Measurements from ENCODE around the gene KCNN2.

Gene KCNN2

DNA sequence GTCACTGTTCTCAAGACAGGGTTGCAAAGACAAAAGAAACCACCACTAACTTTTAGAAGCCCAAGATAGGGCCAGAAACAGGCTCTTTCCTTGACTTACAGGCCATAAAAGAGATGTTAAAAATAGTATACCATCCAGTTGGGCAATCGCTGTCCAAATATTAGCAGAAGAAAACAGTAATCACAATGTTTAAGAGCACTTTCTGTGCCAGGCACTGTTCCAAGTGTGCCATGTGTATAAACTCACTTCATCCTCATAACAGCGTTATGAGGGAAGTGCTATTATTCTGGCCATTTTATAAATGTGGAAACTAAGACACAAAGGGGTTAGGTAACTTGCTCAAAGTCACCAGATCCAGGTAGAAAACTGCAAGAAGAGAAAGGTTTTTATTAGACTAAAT lies 111.7 kb downstream of the KCNN2 start:
- DNase-seq (ENCODE audit: insufficient read length, low spot score) (no peak), FAIRE-seq (no peak)
- TF ChIP-seq CTCF (IDR thresholded peaks at IDR 0.05; ENCODE audit: insufficient read depth, missing control alignments), result no peak

DNA sequence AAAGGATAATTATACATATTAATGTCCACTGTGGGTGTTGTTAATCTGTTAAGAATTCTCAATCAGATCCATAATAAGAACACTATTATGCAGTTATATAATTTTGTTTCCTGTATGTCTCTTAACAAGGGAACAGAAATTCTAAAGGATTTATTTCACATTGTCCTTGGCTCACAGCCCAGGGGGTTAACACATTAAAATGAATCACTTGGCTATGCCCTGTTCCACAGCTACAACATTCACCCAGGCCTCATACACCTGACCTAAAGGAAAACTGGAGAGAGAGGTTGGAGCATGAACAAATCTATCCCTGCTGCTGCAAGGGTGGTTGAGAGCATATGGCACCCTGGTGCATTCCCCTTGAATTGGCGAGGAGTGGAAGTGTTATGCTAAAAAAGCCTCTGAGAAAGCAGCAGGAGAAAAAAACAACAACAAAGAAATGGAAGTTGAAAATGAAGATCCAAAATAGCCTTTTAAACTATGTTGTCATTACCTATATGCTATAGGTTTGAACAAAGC lies 116.0 kb downstream of the KCNN2 start:
- no peak for FAIRE-seq
- no peak for DNase-seq (ENCODE audit: insufficient read length, low spot score)
- TF ChIP-seq CTCF (IDR thresholded peaks at IDR 0.05; ENCODE audit: insufficient read depth, missing control alignments), result no peak

GRCh38 chr5:114500756-114501155 lies 138.9 kb downstream of the KCNN2 start:
- no peak for TF ChIP-seq CTCF (IDR thresholded peaks at IDR 0.05; ENCODE audit: insufficient read depth, missing control alignments)
- no peak for DNase-seq (ENCODE audit: insufficient read length, low spot score)

DNA sequence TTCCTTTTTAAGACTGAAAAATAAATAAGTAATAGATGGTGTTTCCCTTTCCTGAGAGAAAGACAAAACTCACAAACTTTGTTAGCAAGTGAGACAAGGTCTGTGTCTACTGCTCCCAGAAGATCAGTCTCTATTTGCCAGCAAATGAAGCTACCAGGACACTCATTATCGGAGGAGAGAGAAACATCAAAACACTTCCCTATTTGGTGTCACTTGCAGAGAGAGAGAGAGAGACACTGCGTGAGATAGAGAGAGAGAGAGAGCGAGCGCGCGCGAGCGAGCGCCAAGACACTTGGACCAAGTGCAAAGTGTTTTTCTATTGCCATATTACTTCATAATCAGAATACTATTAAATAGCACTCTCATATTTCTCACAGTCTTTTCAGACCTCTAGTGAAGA lies 142.7 kb downstream of the KCNN2 start:
- DNase-seq (ENCODE audit: insufficient read length, low spot score) (no peak), FAIRE-seq (no peak)
- no peak for TF ChIP-seq CTCF (IDR thresholded peaks at IDR 0.05; ENCODE audit: insufficient read depth, missing control alignments)

More at GRCh38 chr5:114500756-114501155, 138.9 kb downstream of the KCNN2 start:
- no peak for FAIRE-seq

DNA sequence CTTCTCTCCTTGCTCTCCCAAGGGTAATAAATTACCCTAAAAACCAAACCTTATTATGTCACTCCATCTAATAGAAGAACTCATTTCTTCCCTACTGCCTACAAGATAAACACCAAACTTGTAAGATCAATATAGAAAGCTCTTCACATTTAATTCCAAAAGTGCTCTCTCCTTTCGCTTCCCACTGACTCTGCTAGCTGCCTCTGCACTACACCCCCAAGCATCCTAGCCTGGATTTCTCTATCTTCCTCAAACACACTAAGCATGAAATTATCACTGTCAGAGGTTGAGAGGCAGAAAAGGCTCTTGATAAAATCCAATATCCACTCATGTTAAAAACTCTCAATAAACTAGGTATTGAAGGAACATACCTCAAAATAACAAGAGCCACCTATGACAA lies 162.4 kb downstream of the KCNN2 start:
- TF ChIP-seq CTCF (IDR thresholded peaks at IDR 0.05; ENCODE audit: insufficient read depth, missing control alignments), result no peak
- DNase-seq (ENCODE audit: insufficient read length, low spot score), result no peak
- FAIRE-seq, result no peak

- no peak for DNase-seq (ENCODE audit: insufficient read length, low spot score)
- no peak for FAIRE-seq
- TF ChIP-seq CTCF (IDR thresholded peaks at IDR 0.05; ENCODE audit: insufficient read depth, missing control alignments), result no peak
These were observed 182.7 kb downstream of the KCNN2 start for GRCh38 chr5:114544561-114544960.
